SU-DHL-6 (cell line): ENCODE results near the gene SLC44A5.

ENCODE experiments used
- H2AFZ ChIP-seq: fragments of 200-600 bp; sonication (generic); 2 replicates; pipeline ENCODE4 v1.6.1; 2014; ENCODE audit warnings: low read depth, mild to moderate bottlenecking, moderate library complexity, mixed read lengths, antibody characterized with exemption, low read length; ENCODE audit not compliant: severe bottlenecking
- H3F3A ChIP-seq: fragments of 200-600 bp; shearing (Covaris generic); 2 replicates; pipeline ENCODE4 v1.6.0; 2016; ENCODE audit warnings: antibody characterized with exemption, mild to moderate bottlenecking; ENCODE audit not compliant: insufficient read depth
- H3K27ac ChIP-seq: fragments of 200-600 bp; sonication (generic); 2 replicates; pipeline ENCODE4 v1.5.1; 2016; ENCODE audit warnings: low read depth, mild to moderate bottlenecking, low read length, moderate library complexity, mixed read lengths
- H3K27me3 ChIP-seq: fragments of 200-600 bp; sonication (generic), shearing (Covaris generic); 2 replicates; pipeline ENCODE4 v1.6.0; 2014; ENCODE audit warnings: mild to moderate bottlenecking, low read length
- H3K36me3 ChIP-seq: fragments of 200-600 bp; sonication (generic); 2 replicates; pipeline ENCODE4 v1.6.1; 2014; ENCODE audit warnings: mild to moderate bottlenecking, low read length, mixed read lengths
- H3K4me2 ChIP-seq: fragments of 300-600, 200-600 bp; shearing (Covaris generic), sonication (generic); 2 replicates; pipeline ENCODE4 v1.6.0; 2014; ENCODE audit warnings: low read length, low read depth, mild to moderate bottlenecking; ENCODE audit not compliant: poor library complexity, severe bottlenecking
- H3K4me3 ChIP-seq: fragments of 200-600 bp; sonication (generic); 2 replicates; pipeline ENCODE4 v1.5.1; 2014; ENCODE audit warnings: antibody characterized with exemption, low read length, mild to moderate bottlenecking, mixed read lengths; ENCODE audit not compliant: insufficient read depth, poor library complexity, severe bottlenecking
- H3K79me2 ChIP-seq: fragments of 200-600 bp; sonication (generic); 2 replicates; pipeline ENCODE4 v1.6.1; 2014; ENCODE audit warnings: mild to moderate bottlenecking, low read length, moderate library complexity; ENCODE audit not compliant: insufficient read depth
- H3K9ac ChIP-seq: fragments of 200-600 bp; sonication (generic); 2 replicates; pipeline ENCODE4 v1.7.0; 2014; ENCODE audit warnings: mild to moderate bottlenecking, low read length
- H3K9me2 ChIP-seq: fragments of 200-600 bp; sonication (generic); replicated peaks from 2 replicates; pipeline ENCODE4 v1.6.1; 2014; ENCODE audit warnings: low read length; ENCODE audit not compliant: insufficient read depth
- H3K9me3 ChIP-seq: fragments of 200-600 bp; sonication (generic); 2 replicates; pipeline ENCODE4 v1.6.1; 2014; ENCODE audit warnings: low read length, mixed read lengths; ENCODE audit not compliant: insufficient read depth
- H4K20me1 ChIP-seq: fragments of 200-600 bp; sonication (generic); 2 replicates; pipeline ENCODE4 v1.6.1; 2014; ENCODE audit warnings: low read depth, mild to moderate bottlenecking, antibody characterized with exemption, low read length, moderate library complexity, mixed read lengths
- CTCF ChIP-seq: fragments of 200-600 bp; sonication (generic); IDR thresholded peaks from one replicate; pipeline ENCODE4 v1.5.1; 2017; ENCODE audit warnings: antibody characterized with exemption, mild to moderate bottlenecking, low read length, moderate library complexity; ENCODE audit not compliant: insufficient read depth, poor library complexity, severe bottlenecking
- EZH2phosphoT487 ChIP-seq: fragments of 200-600 bp; sonication (generic), shearing (Covaris generic); conservative IDR thresholded peaks from 2 replicates; pipeline ENCODE4 v1.6.1; 2018; ENCODE audit warnings: mild to moderate bottlenecking, antibody characterized with exemption, low read length, moderate library complexity, mixed read lengths

Gene SLC44A5

DNA sequence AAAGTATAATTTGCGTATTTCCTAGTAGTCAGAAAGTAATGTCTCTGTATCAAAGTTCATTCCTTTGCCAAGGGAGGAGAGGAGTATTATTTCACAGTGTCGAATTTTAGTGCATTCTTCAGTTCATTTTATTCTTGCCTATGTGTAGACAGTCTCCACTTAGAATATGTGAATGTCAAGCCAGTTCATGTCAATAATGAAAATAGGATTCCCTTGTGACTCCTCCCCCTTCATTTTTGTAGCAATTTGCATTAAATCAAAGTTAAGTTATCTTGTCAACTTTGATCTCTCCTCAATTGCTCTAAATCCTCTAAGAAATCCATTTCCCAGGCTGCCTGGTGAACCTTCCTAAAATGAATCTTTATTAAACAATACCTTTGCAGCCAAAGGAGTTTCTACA is 179.1 kb downstream of the SLC44A5 start:
- H4K20me1 ChIP-seq = no peaks in the 10 kb centered on the region
- H3K9me2 ChIP-seq = no peaks in the 10 kb centered on the region
- H3K36me3 ChIP-seq = no peaks in the 10 kb centered on the region
- TF ChIP-seq EZH2phosphoT487 = no peak
- no peak for TF ChIP-seq CTCF
- H3K79me2 ChIP-seq = no peaks in the 10 kb centered on the region
- H3K27me3 ChIP-seq = no peaks in the 10 kb centered on the region
- no peak overlapping the region for H3K4me2 ChIP-seq
- H3K27ac ChIP-seq = no peak overlapping the region
- no peak overlapping the region for H3K9ac ChIP-seq
- no peak overlapping the region for H2AFZ ChIP-seq
- H3K4me3 ChIP-seq = no peak overlapping the region
- no peaks in the 10 kb centered on the region for H3K9me3 ChIP-seq
- H3F3A ChIP-seq = no peaks in the 10 kb centered on the region

DNA sequence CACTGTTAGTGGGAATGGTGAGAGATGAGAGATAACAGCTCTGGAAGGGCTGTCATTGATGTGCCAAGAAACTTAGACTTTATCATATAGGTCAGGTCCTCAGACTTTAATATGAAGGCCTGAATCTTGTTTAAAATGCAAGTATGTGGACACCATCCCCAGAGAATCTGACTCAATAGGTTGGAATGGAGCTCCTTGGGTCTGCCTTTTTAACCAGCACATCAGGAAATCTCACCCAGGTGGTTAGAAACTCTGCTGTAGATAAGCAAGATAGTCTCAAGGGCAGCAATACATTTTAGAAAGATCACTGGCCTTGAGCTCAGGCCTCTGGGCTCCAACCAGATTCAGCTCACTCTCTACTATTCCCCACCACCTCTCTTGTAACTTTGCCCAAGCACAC is 180.4 kb downstream of the SLC44A5 start:
- Histone ChIP-seq H3K27me3 (no peaks in the 10 kb centered on the region), H3K4me2 (no peak overlapping the region), H3K27ac (no peak overlapping the region), H2AFZ (no peak overlapping the region), H3K9me3 (no peaks in the 10 kb centered on the region), H4K20me1 (no peaks in the 10 kb centered on the region), H3K79me2 (no peaks in the 10 kb centered on the region), H3K36me3 (no peaks in the 10 kb centered on the region), H3K4me3 (no peak overlapping the region), H3K9ac (no peak overlapping the region), H3F3A (no peaks in the 10 kb centered on the region), H3K9me2 (no peaks in the 10 kb centered on the region)
- no peak for TF ChIP-seq CTCF
- TF ChIP-seq EZH2phosphoT487 = no peak

GRCh38 chr1:75426688-75427087 is 184.2 kb downstream of the SLC44A5 start:
- Histone ChIP-seq H3K9me2 (no peaks in the 10 kb centered on the region; the same call in 1 of the 2 replicates), H2AFZ (no peak overlapping the region), H3K27ac (no peak overlapping the region), H3K4me2 (no peak overlapping the region), H3K36me3 (no peaks in the 10 kb centered on the region), H3K9ac (no peak overlapping the region), H3K9me3 (no peaks in the 10 kb centered on the region), H3F3A (no peaks in the 10 kb centered on the region), H3K79me2 (no peaks in the 10 kb centered on the region), H3K27me3 (no peaks in the 10 kb centered on the region), H4K20me1 (no peaks in the 10 kb centered on the region), H3K4me3 (no peak overlapping the region)
- no peak for TF ChIP-seq EZH2phosphoT487
- TF ChIP-seq CTCF = no peak
